Neural progenitor cell (in vitro differentiated cells): ENCODE results near the gene EMILIN1.

ENCODE experiments used
- EZH2 ChIP-seq: fragments of 200-600 bp; sonication (generic); IDR thresholded peaks from 2 replicates; pipeline ENCODE4 v1.6.1; 2017; ENCODE audit warnings: antibody characterized with exemption, mild to moderate bottlenecking, moderate library complexity
- TF ChIP-seq, protein P1 (sequence below): fragments of 200-600 bp; sonication (generic); IDR thresholded peaks from 2 replicates; pipeline ENCODE4 v1.5.1; 2017; ENCODE audit warnings: antibody characterized with exemption, mild to moderate bottlenecking

- TF ChIP-seq, protein P1, sequence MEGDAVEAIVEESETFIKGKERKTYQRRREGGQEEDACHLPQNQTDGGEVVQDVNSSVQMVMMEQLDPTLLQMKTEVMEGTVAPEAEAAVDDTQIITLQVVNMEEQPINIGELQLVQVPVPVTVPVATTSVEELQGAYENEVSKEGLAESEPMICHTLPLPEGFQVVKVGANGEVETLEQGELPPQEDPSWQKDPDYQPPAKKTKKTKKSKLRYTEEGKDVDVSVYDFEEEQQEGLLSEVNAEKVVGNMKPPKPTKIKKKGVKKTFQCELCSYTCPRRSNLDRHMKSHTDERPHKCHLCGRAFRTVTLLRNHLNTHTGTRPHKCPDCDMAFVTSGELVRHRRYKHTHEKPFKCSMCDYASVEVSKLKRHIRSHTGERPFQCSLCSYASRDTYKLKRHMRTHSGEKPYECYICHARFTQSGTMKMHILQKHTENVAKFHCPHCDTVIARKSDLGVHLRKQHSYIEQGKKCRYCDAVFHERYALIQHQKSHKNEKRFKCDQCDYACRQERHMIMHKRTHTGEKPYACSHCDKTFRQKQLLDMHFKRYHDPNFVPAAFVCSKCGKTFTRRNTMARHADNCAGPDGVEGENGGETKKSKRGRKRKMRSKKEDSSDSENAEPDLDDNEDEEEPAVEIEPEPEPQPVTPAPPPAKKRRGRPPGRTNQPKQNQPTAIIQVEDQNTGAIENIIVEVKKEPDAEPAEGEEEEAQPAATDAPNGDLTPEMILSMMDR, result no peak
- TF ChIP-seq EZH2, result no peak
These were observed 9.0 kb upstream of the EMILIN1 start for GRCh38 chr2:27069436-27069835.
